Caco-2 (cell line): ENCODE data around the gene OR52E6. TPM values are rescaled to one million over a fixed set of nuclear protein-coding genes. Genes with fewer than 3 reads are reported as not detected.

ENCODE experiments used
- Bru-seq: library from RNA; stranded (reverse); fragments of 400-500 nt; gene quantifications from one replicate; lab custom pipeline; 2021; lab: Mats Ljungman, UMichigan
- BruChase-seq, 2 experiments: library from RNA; stranded (reverse); fragments of 400-500 nt; gene quantifications; one replicate each; lab custom pipeline; 2021; lab: Mats Ljungman, UMichigan
- BruUV-seq: library from RNA; stranded (reverse); fragments of 400-500 nt; replicated peaks from 2 replicates; lab custom pipeline; 2021; lab: Mats Ljungman, UMichigan
- CTCF ChIA-PET: fragments of 300-600 bp; sonication (Branson Sonifier 250); formaldehyde crosslinking; loops from one replicate; lab custom pipeline; 2022; ENCODE audit warnings: antibody characterized with exemption; lab: Charles Lee
- POLR2A ChIA-PET: fragments of 300-600 bp; sonication (Branson Sonifier 250); formaldehyde crosslinking; loops from one replicate; lab custom pipeline; 2022; ENCODE audit warnings: antibody characterized with exemption; lab: Charles Lee
- DNase-seq, 2 experiments: peaks; one replicate each; pipeline versions ENCODE4 v3.0.0 to v3.0.0-alpha.2; 2020 to 2022
- H3K27me3 ChIP-seq: replicated peaks from 2 replicates; pipeline ENCODE4 v1.6.0; 2011; ENCODE audit warnings: low read length; ENCODE audit not compliant: control insufficient read depth, insufficient read depth
- H3K36me3 ChIP-seq: 2 replicates; pipeline ENCODE4 v1.5.1; 2011; ENCODE audit warnings: low read length; ENCODE audit not compliant: control insufficient read depth, insufficient read depth
- H3K4me1 ChIP-seq: fragments of 250-450 bp; sonication (Bioruptor Pico); 2 replicates; pipeline ENCODE4 v1.5.1; 2020; ENCODE audit warnings: mild to moderate bottlenecking
- H3K4me3 ChIP-seq: 2 replicates; pipeline ENCODE4 v1.5.1; 2011; ENCODE audit warnings: low read depth, mild to moderate bottlenecking, control low read depth, low read length
- H3K9me3 ChIP-seq: fragments of 250-450 bp; sonication (Bioruptor Pico); 2 replicates; pipeline ENCODE4 v1.5.1; 2020; ENCODE audit warnings: mild to moderate bottlenecking, moderate library complexity
- H3K27ac Mint-ChIP-seq: one replicate; pipeline ENCODE4 v1.8.0; 2022; ENCODE audit warnings: mixed read lengths; ENCODE audit not compliant: unreplicated experiment
- H3K27me3 Mint-ChIP-seq: one replicate; pipeline ENCODE4 v1.8.0; 2022; ENCODE audit warnings: mixed read lengths; ENCODE audit not compliant: insufficient read depth, unreplicated experiment
- H3K36me3 Mint-ChIP-seq: one replicate; pipeline ENCODE4 v1.8.0; 2022; ENCODE audit warnings: mild to moderate bottlenecking, mixed read lengths; ENCODE audit not compliant: insufficient read depth, unreplicated experiment
- H3K4me1 Mint-ChIP-seq: one replicate; pipeline ENCODE4 v1.8.0; 2022; ENCODE audit warnings: low read depth, mixed read lengths; ENCODE audit not compliant: unreplicated experiment
- H3K4me3 Mint-ChIP-seq: one replicate; pipeline ENCODE4 v1.8.0; 2022; ENCODE audit warnings: mild to moderate bottlenecking, moderate library complexity, mixed read lengths; ENCODE audit not compliant: unreplicated experiment
- H3K9me3 Mint-ChIP-seq: one replicate; pipeline ENCODE4 v1.8.0; 2022; ENCODE audit warnings: mixed read lengths; ENCODE audit not compliant: unreplicated experiment
- intact Hi-C: fragments of 100-400 bp; cut with micrococcal nuclease; formaldehyde crosslinking; loops from one replicate; pipeline ENCODE4 v1.10.0; 2022; ENCODE audit not compliant: unreplicated experiment
- long read RNA-seq: library from polyadenylated mRNA; stranded (forward); transcript quantifications from one replicate; pipeline ENCODE4 v2.0.0, GENCODE V29; 2022
- total RNA-seq: library from RNA; stranded (reverse); gene quantifications from 2 replicates; pipeline ENCODE4 v1.2.3, GENCODE V29; 2022
- TF ChIP-seq, protein P1 (sequence below), 2 experiments: fragments of 200-600 bp in 1 of 2; IDR thresholded peaks; 1 replicate in 1 of 2; 2 replicates in 1 of 2; pipeline versions ENCODE4 v1.5.1 to v1.8.0; 2011 to 2022; ENCODE audit warnings: antibody characterized with exemption in 1 of 2, control low read depth in 1 of 2, inconsistent platforms in 1 of 2, low read depth in 1 of 2, low read length in 1 of 2, mild to moderate bottlenecking in 1 of 2, moderate library complexity in 1 of 2; ENCODE audit not compliant: insufficient read depth in 1 of 2, severe bottlenecking in 1 of 2, unreplicated experiment in 1 of 2

The OR52E6 gene
- total RNA-seq (not detected in 2 replicates), Bru-seq, nascent RNA (not detected), BruChase-seq, experiment 1, labeled RNA remaining after a 2-hour chase (percentile 20 among the genes with signal in this experiment), BruChase-seq, experiment 2, labeled RNA remaining after a 6-hour chase (not detected)
- long read RNA-seq: 0 reads

DNA sequence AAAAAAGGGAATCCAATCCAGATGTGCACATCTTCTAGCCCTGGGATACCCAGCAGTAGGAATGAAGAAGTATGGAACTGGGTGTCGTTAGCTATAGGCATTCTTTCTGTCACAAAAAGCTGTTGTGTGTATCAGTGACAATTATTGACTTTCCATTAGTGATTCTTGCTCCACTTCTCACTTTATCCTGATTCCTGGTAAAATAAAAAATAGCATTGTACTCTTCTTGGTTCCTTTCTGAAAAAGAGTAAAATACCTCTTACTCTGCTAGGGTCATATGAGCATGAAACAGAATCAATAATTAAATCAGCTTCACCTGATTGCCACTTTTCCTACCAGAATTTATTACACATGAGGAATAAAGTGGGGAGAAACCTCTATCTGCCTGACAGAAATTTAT lies at the start of gene OR52E6:
Gene OR52E6 (minus strand): TSS at position 101 of the 400 bp plus-strand sequence. CDS start 0 bp downstream, at position 101.
- Mint-ChIP-seq H3K4me3 (no peak within 1 kb of the TSS), H3K27me3 (no peaks in the 10 kb centered on the region)
- BruUV-seq: no TSS peak

DNA sequence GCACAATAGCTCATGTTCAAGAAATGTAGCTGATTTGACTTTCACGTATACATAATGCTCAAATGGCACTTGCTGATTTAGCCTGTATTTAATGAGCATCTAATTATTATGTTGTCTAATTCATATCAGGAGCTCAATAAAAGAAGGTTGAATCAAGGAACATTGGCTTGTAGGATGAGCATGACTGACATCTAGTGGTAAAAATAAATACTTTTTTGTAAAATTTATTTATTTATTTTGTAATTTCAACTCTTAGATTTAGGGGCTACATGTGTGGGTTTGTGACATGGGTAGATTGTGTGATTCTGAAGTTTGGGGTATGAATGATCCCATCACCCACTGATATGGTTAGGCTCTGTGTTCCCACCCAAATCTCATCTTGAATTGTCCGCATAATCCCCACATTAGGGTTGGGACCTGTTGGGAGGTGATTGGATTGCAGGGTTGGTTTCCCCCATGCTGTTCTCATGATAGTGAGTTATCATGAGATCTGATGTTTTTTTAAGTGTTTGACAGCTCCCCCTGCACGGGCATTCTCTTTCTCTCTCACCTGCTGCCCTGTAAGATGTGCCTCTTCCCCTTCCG lies 49.6 kb upstream of the OR52E6 start:
- no peaks in the 10 kb centered on the region for H3K4me1 Mint-ChIP-seq
- Histone ChIP-seq H3K4me1 (no peaks in the 10 kb centered on the region), H3K4me3 (no peak overlapping the region), H3K9me3 (no peaks in the 10 kb centered on the region), H3K36me3 (no peaks in the 10 kb centered on the region), H3K27me3 (no peaks in the 10 kb centered on the region)
- H3K27ac Mint-ChIP-seq: no peak overlapping the region
- intact Hi-C loops: loop anchor here (1.0 to 10.0 kb wide), 4 partner anchors 23 to 417 kb away; partner anchors contain the start of gene OR52N2
- H3K36me3 Mint-ChIP-seq: no peaks in the 10 kb centered on the region
- POLR2A ChIA-PET: interaction anchor here (0.5 kb wide), 1 partner anchor 9 kb away, joined by 3 read pairs; no protein-coding TSS in a partner anchor
- no peaks in the 10 kb centered on the region for H3K9me3 Mint-ChIP-seq
- H3K4me3 Mint-ChIP-seq: no peak overlapping the region
- TF ChIP-seq, protein P1, sequence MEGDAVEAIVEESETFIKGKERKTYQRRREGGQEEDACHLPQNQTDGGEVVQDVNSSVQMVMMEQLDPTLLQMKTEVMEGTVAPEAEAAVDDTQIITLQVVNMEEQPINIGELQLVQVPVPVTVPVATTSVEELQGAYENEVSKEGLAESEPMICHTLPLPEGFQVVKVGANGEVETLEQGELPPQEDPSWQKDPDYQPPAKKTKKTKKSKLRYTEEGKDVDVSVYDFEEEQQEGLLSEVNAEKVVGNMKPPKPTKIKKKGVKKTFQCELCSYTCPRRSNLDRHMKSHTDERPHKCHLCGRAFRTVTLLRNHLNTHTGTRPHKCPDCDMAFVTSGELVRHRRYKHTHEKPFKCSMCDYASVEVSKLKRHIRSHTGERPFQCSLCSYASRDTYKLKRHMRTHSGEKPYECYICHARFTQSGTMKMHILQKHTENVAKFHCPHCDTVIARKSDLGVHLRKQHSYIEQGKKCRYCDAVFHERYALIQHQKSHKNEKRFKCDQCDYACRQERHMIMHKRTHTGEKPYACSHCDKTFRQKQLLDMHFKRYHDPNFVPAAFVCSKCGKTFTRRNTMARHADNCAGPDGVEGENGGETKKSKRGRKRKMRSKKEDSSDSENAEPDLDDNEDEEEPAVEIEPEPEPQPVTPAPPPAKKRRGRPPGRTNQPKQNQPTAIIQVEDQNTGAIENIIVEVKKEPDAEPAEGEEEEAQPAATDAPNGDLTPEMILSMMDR (IDR thresholded peaks at IDR 0.05; ENCODE audit: insufficient read depth in 1 of 2, low read depth in 1 of 2, low read length in 1 of 2, severe bottlenecking in 1 of 2, unreplicated experiment in 1 of 2): peak; percentile 48 to 58
- CTCF ChIA-PET: interaction anchor here (0.7 to 1.4 kb wide), 2 partner anchors 206 to 291 kb away, joined by 3 to 9 read pairs; partner anchors contain the start of gene TRIM5
- no peak for DNase-seq
- BruUV-seq: no TSS peak
- peaks cover 10% of the 10 kb centered on the region for H3K27me3 Mint-ChIP-seq

More for the DNA sequence above, at the start of gene OR52E6:
- intact Hi-C loops: no loop called here
- Histone ChIP-seq H3K4me1 (no peaks in the 10 kb centered on the region), H3K36me3 (no peaks in the 10 kb centered on the region), H3K27me3 (no peaks in the 10 kb centered on the region), H3K4me3 (no peak within 1 kb of the TSS), H3K9me3 (no peaks in the 10 kb centered on the region)
- Mint-ChIP-seq H3K9me3 (peaks cover 21% of the 10 kb centered on the region), H3K27ac (no peak within 1 kb of the TSS), H3K36me3 (no peaks in the 10 kb centered on the region), H3K4me1 (no peaks in the 10 kb centered on the region)
- POLR2A ChIA-PET: no interaction called here
- TF ChIP-seq, protein P1 (IDR thresholded peaks at IDR 0.05; ENCODE audit: insufficient read depth in 1 of 2, low read depth in 1 of 2, low read length in 1 of 2, severe bottlenecking in 1 of 2, unreplicated experiment in 1 of 2): no peak
- DNase-seq: no peak
- CTCF ChIA-PET: no interaction called here

DNA sequence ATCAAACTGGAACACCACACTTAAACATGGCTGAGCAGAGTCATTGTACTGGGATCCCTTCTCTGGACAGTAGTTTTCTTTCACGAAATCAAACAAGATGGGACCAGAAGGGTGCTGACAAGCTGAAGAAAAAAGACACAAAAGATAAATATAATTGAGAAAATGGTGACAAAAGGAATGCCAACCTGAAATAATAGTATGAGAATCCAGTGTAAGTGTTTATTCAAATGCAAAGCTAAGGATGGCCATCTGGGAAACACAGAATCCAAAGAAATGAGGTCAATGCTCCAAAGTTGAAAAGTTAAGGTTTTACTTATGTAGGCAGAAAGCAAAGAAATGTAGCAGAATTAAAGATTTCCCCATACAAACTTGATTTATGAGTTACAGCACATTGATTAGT lies 46.0 kb upstream of the OR52E6 start:
- Mint-ChIP-seq H3K9me3 (no peaks in the 10 kb centered on the region), H3K27ac (no peak overlapping the region), H3K27me3 (peaks cover 5% of the 10 kb centered on the region), H3K36me3 (no peaks in the 10 kb centered on the region), H3K4me3 (no peak overlapping the region), H3K4me1 (no peaks in the 10 kb centered on the region)
- TF ChIP-seq, protein P1 (IDR thresholded peaks at IDR 0.05; ENCODE audit: insufficient read depth in 1 of 2, low read depth in 1 of 2, low read length in 1 of 2, severe bottlenecking in 1 of 2, unreplicated experiment in 1 of 2): no peak
- BruUV-seq: no TSS peak
- no peaks in the 10 kb centered on the region for H3K4me1 ChIP-seq
- no peaks in the 10 kb centered on the region for H3K36me3 ChIP-seq
- no peak overlapping the region for H3K4me3 ChIP-seq
- H3K27me3 ChIP-seq: no peaks in the 10 kb centered on the region; the same call in 1 of the 2 replicates
- CTCF ChIA-PET: no interaction called here
- POLR2A ChIA-PET: no interaction called here
- no peak for DNase-seq
- H3K9me3 ChIP-seq: no peaks in the 10 kb centered on the region
- intact Hi-C loops: no loop called here
